HG02884 (cell line): ENCODE results near the gene DDX49.
"Not testable (repeated sequence)": the region's sequence is repeated elsewhere in the genome, so short reads cannot be mapped to it uniquely, and the experiment has no call there.

Source experiments
- ATAC-seq: cut with Tn5 transposase; IDR thresholded peaks from one replicate; pipeline ENCODE4 v1.9.1; 2021; ENCODE audit warnings: mild to moderate bottlenecking, moderate library complexity; ENCODE audit not compliant: unreplicated experiment

DDX49 gene

GRCh38 chr19:18941628-18942354 lies 22.3 kb downstream of the DDX49 start:
- ATAC-seq, result no peak

- no peak for ATAC-seq
These were observed 23.2 kb downstream of the DDX49 start for GRCh38 chr19:18942692-18943091.

GRCh38 chr19:18943465-18943864 lies 23.9 kb downstream of the DDX49 start:
- no peak for ATAC-seq

DNA sequence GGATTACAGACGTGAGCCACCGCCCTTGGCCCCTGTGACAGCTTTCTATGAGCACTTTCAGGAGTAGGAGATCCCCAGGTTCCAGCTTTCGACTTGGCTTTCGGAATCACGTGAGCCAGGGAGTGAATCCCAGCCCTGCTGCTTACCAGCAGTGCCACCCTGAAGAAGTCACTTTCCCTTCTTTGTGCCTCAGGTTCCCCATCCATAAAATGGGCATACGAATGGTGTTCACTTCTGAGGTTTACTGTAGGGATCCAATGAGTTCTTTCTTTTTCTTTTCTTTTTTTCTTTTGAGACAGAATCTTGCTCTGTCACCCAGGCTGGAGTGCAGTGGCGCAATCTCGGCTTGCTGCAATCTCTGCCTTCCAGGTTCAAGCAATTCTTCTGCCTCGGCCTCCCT lies 25.8 kb downstream of the DDX49 start:
- ATAC-seq, result no peak

GRCh38 chr19:18946335-18946734 lies 26.8 kb downstream of the DDX49 start:
- ATAC-seq, result no peak

GRCh38 chr19:18946918-18947317 lies 27.4 kb downstream of the DDX49 start:
- ATAC-seq, result no peak

GRCh38 chr19:18948075-18948975 lies 28.8 kb downstream of the DDX49 start:
- no peak for ATAC-seq

- no peak for ATAC-seq
These were observed 29.5 kb downstream of the DDX49 start for GRCh38 chr19:18948976-18949356.

GRCh38 chr19:18949858-18950257 lies 30.3 kb downstream of the DDX49 start:
- no peak for ATAC-seq

DNA sequence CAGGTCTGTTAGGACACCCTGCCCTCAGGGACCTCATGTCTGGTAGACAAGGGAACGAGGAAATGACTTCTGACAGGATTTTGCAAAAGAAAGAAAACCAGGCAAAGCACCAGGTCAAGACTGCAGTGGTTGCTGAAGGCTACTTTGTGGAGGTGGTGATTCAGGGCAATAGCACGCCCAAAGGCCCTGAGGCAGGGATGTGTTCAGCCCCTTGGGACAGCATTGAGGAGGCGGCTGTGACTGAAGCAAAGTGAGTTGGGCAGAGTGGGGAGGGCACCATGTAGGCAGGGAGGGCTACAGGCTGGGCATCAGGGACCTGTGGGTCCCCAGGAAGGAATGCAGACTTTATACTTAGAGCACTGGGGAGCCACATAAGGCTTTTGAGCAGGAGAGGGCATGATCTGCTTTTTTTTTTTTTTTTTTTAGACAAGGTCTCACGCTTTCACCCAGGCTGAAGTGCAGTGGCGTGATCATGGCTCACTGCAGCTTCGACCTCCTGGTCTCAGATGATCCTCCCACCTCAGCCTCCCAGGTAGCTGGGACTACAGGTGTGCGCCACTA lies 32.3 kb downstream of the DDX49 start:
- no peak for ATAC-seq

GRCh38 chr19:18952364-18953003 lies 33.0 kb downstream of the DDX49 start:
- ATAC-seq, result not testable (repeated sequence)

GRCh38 chr19:18954094-18954493 lies 34.6 kb downstream of the DDX49 start:
- ATAC-seq, result no peak

- ATAC-seq, result no peak
These were observed 35.5 kb downstream of the DDX49 start for GRCh38 chr19:18955042-18955441.

DNA sequence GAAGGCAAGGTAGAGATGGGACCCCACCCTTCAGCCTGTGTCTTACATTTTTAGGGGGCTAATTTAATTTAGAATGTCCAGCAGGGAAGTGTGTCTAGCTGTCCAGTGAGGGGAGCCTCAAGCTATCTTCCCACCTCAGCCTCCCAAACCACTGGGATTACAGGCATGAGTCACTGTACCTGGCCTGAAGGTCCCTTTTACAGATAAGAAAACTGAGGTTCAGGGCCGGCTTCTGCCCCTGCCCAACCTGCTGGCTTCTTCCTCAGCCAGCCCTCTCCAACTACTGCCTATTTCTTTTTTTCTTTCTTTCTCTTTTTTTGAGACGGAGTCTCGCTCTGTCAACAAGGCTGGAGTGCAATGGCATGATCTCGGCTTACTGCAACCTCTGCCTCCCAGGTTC lies 40.9 kb downstream of the DDX49 start:
- ATAC-seq, result no peak

GRCh38 chr19:18961767-18962620 lies 42.5 kb downstream of the DDX49 start:
- no peak for ATAC-seq

DNA sequence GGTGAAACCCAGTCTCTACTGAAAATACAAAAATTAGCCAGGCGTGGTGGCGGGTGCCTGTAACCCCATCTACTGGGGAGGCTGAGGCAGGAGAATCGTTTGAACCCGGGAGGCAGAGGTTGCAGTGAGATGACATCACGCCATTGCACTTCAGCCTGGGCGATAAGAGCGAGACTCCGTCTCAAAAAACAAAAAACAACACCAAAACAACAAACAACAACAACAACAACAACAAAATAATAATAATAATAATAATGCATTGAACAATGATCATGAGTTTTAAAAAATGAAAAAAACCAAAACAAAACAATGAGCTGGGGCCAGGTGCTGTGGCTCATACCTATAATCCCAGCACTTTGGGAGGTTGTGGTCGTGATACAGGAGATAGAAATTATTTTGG lies 44.6 kb downstream of the DDX49 start:
- no peak for ATAC-seq

GRCh38 chr19:18966307-18966706 lies 46.8 kb downstream of the DDX49 start:
- ATAC-seq, result no peak

DNA sequence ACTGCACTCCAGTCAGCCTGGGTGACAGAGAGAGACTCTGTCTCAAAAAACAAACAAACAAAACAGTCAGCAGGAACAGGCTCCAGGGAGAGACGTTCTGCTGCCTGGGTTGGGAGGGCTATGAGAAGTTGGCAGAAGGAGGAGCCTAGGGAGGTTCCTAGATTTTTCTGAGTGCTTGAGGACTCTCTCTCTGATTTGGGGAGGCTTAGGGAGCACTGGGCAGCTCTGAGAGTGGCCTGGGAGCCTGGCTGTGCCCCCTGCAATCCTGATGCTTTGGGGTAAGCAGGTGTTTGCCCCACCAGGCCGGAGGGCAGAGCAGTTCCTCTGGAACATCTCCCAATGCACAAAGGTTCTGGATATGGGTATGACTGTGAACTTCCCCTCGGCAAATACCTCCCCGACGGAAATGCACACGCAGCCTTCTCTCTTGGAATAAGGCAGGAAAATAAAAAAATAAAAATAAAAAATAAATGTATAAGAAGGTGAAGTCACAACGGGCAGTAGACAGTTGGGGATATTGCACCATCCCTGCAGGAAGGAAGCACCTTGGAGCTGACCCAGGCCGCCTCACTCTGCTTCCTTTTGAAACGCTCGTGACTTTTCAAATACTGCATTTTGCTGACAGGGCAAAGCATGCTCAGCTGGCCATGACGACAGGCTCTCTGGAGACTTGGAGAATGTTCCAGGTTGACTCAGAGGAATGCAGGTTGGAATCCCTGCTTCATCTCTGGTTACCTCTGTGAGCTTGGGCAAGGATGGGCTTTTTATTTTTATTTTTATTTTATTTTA lies 48.0 kb downstream of the DDX49 start:
- ATAC-seq, result no peak

- ATAC-seq, result no peak
These were observed 50.6 kb downstream of the DDX49 start for GRCh38 chr19:18969931-18970659.
